Activated CD8-positive, alpha-beta T cell treated with anti-CD3 and anti-CD28 coated beads for 36 hours (primary cell): ENCODE measurements around the gene TTI1. TPM values are rescaled to one million over a fixed set of nuclear protein-coding genes. Genes with fewer than 3 reads are reported as not detected.

ENCODE experiments used
- ATAC-seq: fragments of 200-7000 bp; cut with Tn5 transposase; one replicate; pipeline ENCODE4 v1.10.0; 2021; ENCODE audit warnings: mild to moderate bottlenecking, moderate library complexity
- CTCF ChIA-PET: fragments of 350-600 bp; sonication (Branson Sonifier 250); formaldehyde crosslinking; loops from one replicate; lab custom pipeline; 2021; ENCODE audit warnings: antibody characterized with exemption; lab: Charles Lee
- POLR2A ChIA-PET: fragments of 350-600 bp; sonication (Branson Sonifier 250); formaldehyde crosslinking; loops from one replicate; lab custom pipeline; 2021; ENCODE audit warnings: antibody characterized with exemption; lab: Charles Lee
- DNase-seq: peaks from one replicate; pipeline ENCODE4 v3.0.0-alpha.2; 2020
- H3K27ac Mint-ChIP-seq: one replicate; pipeline ENCODE4 v1.8.0; 2021; ENCODE audit warnings: mild to moderate bottlenecking, mixed read lengths
- H3K27me3 Mint-ChIP-seq: one replicate; pipeline ENCODE4 v1.8.0; 2021; ENCODE audit warnings: mixed read lengths
- H3K36me3 Mint-ChIP-seq: one replicate; pipeline ENCODE4 v1.8.0; 2021; ENCODE audit warnings: low read depth, mixed read lengths
- H3K4me1 Mint-ChIP-seq: one replicate; pipeline ENCODE4 v1.8.0; 2021; ENCODE audit warnings: low read depth, mixed read lengths
- H3K4me3 Mint-ChIP-seq: one replicate; pipeline ENCODE4 v1.8.0; 2021; ENCODE audit warnings: mild to moderate bottlenecking, moderate library complexity, mixed read lengths
- H3K9me3 Mint-ChIP-seq: one replicate; pipeline ENCODE4 v1.8.0; 2021; ENCODE audit warnings: mixed read lengths
- CTCF ChIP-seq: fragments of 200-600 bp; IDR thresholded peaks from one replicate; pipeline ENCODE4 v1.8.0; 2022; ENCODE audit warnings: antibody characterized with exemption, mild to moderate bottlenecking
- intact Hi-C: fragments of 100-400 bp; cut with micrococcal nuclease; formaldehyde crosslinking; loops from one replicate; pipeline ENCODE4 v1.10.0; 2022
- total RNA-seq, 2 experiments: library from RNA; stranded (reverse); gene quantifications; one replicate each; pipeline ENCODE4 v1.2.3, GENCODE V29; 2021

TTI1 gene
- total RNA-seq, 2 experiments from 2014 or later, result 34.1 to 39.7 TPM

DNA sequence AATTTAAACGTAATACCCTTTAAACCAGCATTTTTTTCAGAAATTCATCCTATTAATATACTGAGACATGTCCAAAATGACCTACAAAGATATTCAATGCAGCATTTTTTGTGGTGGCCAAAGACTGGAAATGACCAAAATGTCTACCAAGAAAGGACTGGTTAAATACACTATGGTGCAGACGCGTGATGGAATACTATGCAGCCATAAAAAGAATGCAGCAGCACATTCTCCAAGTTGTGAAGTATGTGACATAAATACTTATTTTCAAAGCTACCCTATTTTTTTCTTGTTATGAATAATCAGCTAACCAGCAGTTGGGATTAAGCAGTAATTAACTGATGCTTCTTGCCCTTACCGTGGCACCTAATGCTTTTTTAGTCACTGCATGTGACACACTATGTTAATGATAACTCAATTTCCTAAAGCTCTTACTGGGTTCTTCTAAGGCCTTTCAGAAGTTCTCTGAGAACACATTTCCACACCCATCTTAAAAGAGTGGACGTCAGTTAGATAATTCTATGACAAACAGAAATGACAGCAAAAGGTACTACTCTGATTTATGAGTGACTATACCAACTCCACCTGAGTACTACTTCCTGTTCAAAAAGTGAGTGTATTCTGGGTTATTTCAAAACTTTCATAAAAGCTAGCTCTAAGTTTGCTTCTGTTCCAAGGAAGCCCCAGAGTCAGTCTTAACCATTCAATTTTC, 24.9 kb downstream of the TTI1 start:
- POLR2A ChIA-PET, result interaction anchor here (1.0 kb wide), 1 partner anchor 25 kb away, joined by 3 read pairs; the partner anchor contains the start of genes RPRD1B and TTI1
- intact Hi-C loops, result no loop called here
- TF ChIP-seq CTCF, result no peak
- H3K9me3 Mint-ChIP-seq, result no peaks in the 10 kb centered on the region
- H3K27me3 Mint-ChIP-seq, result no peaks in the 10 kb centered on the region
- no peak overlapping the region for H3K4me3 Mint-ChIP-seq
- H3K27ac Mint-ChIP-seq, result no peak overlapping the region
- ATAC-seq (no peak), DNase-seq (no peak)
- peaks cover 56% of the 10 kb centered on the region for H3K36me3 Mint-ChIP-seq
- CTCF ChIA-PET, result interaction anchor here (0.6 to 1.4 kb wide), 4 partner anchors 15 to 213 kb away, joined by 3 to 5 read pairs (median 3); no protein-coding TSS in a partner anchor
- H3K4me1 Mint-ChIP-seq, result peaks cover 17% of the 10 kb centered on the region

DNA sequence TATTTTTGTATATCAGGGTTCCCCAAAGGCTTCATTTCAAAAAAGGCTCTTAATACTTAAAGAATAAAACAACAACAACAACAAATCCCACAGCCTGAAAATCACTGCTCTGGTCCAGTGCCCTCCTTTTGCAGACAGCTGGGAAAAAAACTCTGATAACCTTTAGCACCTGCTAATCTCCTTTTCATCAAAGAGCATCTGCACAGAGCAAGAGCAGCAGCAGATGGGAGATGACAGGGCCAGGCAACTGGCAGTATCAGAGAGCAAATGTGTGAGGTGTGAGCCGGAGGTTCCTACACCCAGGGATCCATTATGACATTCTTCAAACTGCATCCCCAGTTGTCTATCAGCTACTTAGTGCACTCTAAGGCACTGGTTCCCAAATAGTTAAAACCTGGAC, 25.7 kb downstream of the TTI1 start:
- intact Hi-C loops, result no loop called here

DNA sequence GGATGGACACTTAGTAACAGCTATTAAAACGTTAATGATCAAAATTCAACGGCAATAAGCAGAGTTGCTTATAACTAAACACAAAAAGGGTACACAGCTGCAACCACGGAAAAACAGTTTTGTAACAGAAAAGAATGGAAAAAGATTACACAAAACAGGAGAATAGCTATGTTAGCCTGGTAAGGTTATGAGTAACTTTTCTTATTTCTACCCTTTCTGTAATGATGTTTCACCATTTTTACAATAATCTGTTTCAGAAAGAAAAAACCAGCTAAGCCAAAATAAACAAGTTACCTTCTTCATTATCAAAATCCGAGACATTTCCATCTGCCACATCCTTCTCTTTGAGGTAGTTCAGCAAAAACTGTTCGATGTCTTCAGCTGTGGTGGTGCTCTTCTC, 27.4 kb downstream of the TTI1 start:
- no peak overlapping the region for H3K4me3 Mint-ChIP-seq
- CTCF ChIA-PET, result interaction anchor here (1.0 to 1.5 kb wide), 2 partner anchors 12 to 215 kb away, joined by 3 to 5 read pairs; no protein-coding TSS in a partner anchor
- H3K4me1 Mint-ChIP-seq, result peaks cover 27% of the 10 kb centered on the region
- H3K9me3 Mint-ChIP-seq, result no peaks in the 10 kb centered on the region
- DNase-seq (no peak), ATAC-seq (no peak)
- POLR2A ChIA-PET, result interaction anchor here (2.3 kb wide), 1 partner anchor 27 kb away, joined by 7 read pairs; the partner anchor contains the start of genes RPRD1B and TTI1
- peaks cover 47% of the 10 kb centered on the region for H3K36me3 Mint-ChIP-seq
- H3K27me3 Mint-ChIP-seq, result no peaks in the 10 kb centered on the region
- intact Hi-C loops, result no loop called here
- no peak for TF ChIP-seq CTCF
- H3K27ac Mint-ChIP-seq, result no peak overlapping the region

More for the DNA sequence above, 25.7 kb downstream of the TTI1 start:
- no peaks in the 10 kb centered on the region for H3K9me3 Mint-ChIP-seq
- TF ChIP-seq CTCF, result no peak
- no peak overlapping the region for H3K27ac Mint-ChIP-seq
- no peak overlapping the region for H3K4me3 Mint-ChIP-seq
- no peaks in the 10 kb centered on the region for H3K27me3 Mint-ChIP-seq
- no peak for ATAC-seq
- ChIA-PET CTCF (no interaction called here), POLR2A (interaction anchor here (2.3 kb wide), 1 partner anchor 26 kb away, joined by 7 read pairs; the partner anchor contains the start of genes RPRD1B and TTI1)
- DNase-seq, result no peak
- H3K36me3 Mint-ChIP-seq, result peaks cover 49% of the 10 kb centered on the region
- peaks cover 17% of the 10 kb centered on the region for H3K4me1 Mint-ChIP-seq

GRCh38 chr20:38004416-38004815, 28.8 kb downstream of the TTI1 start:
- Mint-ChIP-seq H3K9me3 (no peaks in the 10 kb centered on the region), H3K27me3 (no peaks in the 10 kb centered on the region), H3K27ac (no peak overlapping the region), H3K4me1 (peaks cover 27% of the 10 kb centered on the region), H3K4me3 (no peak overlapping the region), H3K36me3 (peaks cover 50% of the 10 kb centered on the region)
- CTCF ChIA-PET, result no interaction called here
- intact Hi-C loops, result no loop called here
- DNase-seq (no peak), ATAC-seq (no peak)
- TF ChIP-seq CTCF, result no peak
- POLR2A ChIA-PET, result no interaction called here

- Mint-ChIP-seq H3K36me3 (peaks cover 49% of the 10 kb centered on the region), H3K4me1 (peaks cover 24% of the 10 kb centered on the region), H3K9me3 (no peaks in the 10 kb centered on the region), H3K27ac (no peak overlapping the region), H3K27me3 (no peaks in the 10 kb centered on the region), H3K4me3 (no peak overlapping the region)
- DNase-seq, result no peak
- intact Hi-C loops, result no loop called here
- ATAC-seq, result no peak
- CTCF ChIA-PET, result no interaction called here
- POLR2A ChIA-PET, result no interaction called here
- TF ChIP-seq CTCF, result no peak
Observed at GRCh38 chr20:38002422-38002821, 30.8 kb downstream of the TTI1 start.
